ENCODE data around the gene MRGPRX2. TPM values are rescaled to one million over a fixed set of nuclear protein-coding genes. Genes with fewer than 3 reads are reported as not detected.
A peak's percentile ranks its signal among the peaks of the same experiment; 100 is the strongest.

MRGPRX2 gene
- total RNA-seq, 4 donors from 2014 or later, result not detected

GRCh38 chr11:19073454-19074415 is 13.2 kb upstream of the MRGPRX2 start:
- H3K9me3 ChIP-seq, result no peaks in the 10 kb centered on the region
- DNase-seq, result no peak

GRCh38 chr11:19072464-19072863 is 11.9 kb upstream of the MRGPRX2 start:
- H3K27ac ChIP-seq, result peak overlapping the region in 2 of 4 donors; percentile 45 to 48
- H3K27me3 ChIP-seq, result no peaks in the 10 kb centered on the region
- no peaks in the 10 kb centered on the region for H3K4me1 ChIP-seq
- H3K4me3 ChIP-seq, result no peak overlapping the region
- peak in 2 of 3 donors; percentile 70 to 81 for DNase-seq
- TF ChIP-seq POLR2A (IDR thresholded peaks at IDR 0.05) (no peak), CTCF (IDR thresholded peaks at IDR 0.05) (no peak)
- H3K36me3 ChIP-seq, result no peaks in the 10 kb centered on the region
- H3K9me3 ChIP-seq, result no peaks in the 10 kb centered on the region

More at GRCh38 chr11:19073454-19074415, 13.2 kb upstream of the MRGPRX2 start:
- no peak overlapping the region for H3K4me3 ChIP-seq
- TF ChIP-seq POLR2A (IDR thresholded peaks at IDR 0.05) (no peak), CTCF (IDR thresholded peaks at IDR 0.05) (no peak)
- peak overlapping the region in 2 of 4 donors; percentile 45 to 48 for H3K27ac ChIP-seq
- H3K27me3 ChIP-seq, result no peaks in the 10 kb centered on the region
- H3K4me1 ChIP-seq, result no peaks in the 10 kb centered on the region
- H3K36me3 ChIP-seq, result no peaks in the 10 kb centered on the region

GRCh38 chr11:19071255-19071654 is 10.7 kb upstream of the MRGPRX2 start:
- H3K4me3 ChIP-seq, result no peak overlapping the region
- no peaks in the 10 kb centered on the region for H3K36me3 ChIP-seq
- no peaks in the 10 kb centered on the region for H3K4me1 ChIP-seq
- H3K9me3 ChIP-seq, result no peaks in the 10 kb centered on the region
- TF ChIP-seq POLR2A (IDR thresholded peaks at IDR 0.05) (peak in 1 of 2 donors; percentile 15), CTCF (IDR thresholded peaks at IDR 0.05) (peak; percentile 28 to 100 (median 91))
- DNase-seq, result peak; percentile 37 to 81 (median 78)
- no peak overlapping the region for H3K27ac ChIP-seq
- no peaks in the 10 kb centered on the region for H3K27me3 ChIP-seq

- TF ChIP-seq POLR2A (IDR thresholded peaks at IDR 0.05) (no peak), CTCF (IDR thresholded peaks at IDR 0.05) (no peak)
- DNase-seq, result no peak
Observed at GRCh38 chr11:19059833-19060232, 684 bp downstream of the MRGPRX2 start.

GRCh38 chr11:19055905-19056304 is 4.6 kb downstream of the MRGPRX2 start:
- no peak overlapping the region for H3K27ac ChIP-seq
- H3K9me3 ChIP-seq, result no peaks in the 10 kb centered on the region
- H3K36me3 ChIP-seq, result no peaks in the 10 kb centered on the region
- no peak for TF ChIP-seq POLR2A (IDR thresholded peaks at IDR 0.05)
- no peaks in the 10 kb centered on the region for H3K4me1 ChIP-seq
- H3K4me3 ChIP-seq, result no peak overlapping the region
- H3K27me3 ChIP-seq, result no peaks in the 10 kb centered on the region
- no peak for DNase-seq

More at GRCh38 chr11:19059833-19060232, 684 bp downstream of the MRGPRX2 start:
- Histone ChIP-seq H3K27me3 (no peaks in the 10 kb centered on the region), H3K4me1 (no peaks in the 10 kb centered on the region), H3K9me3 (no peaks in the 10 kb centered on the region), H3K27ac (no peak overlapping the region), H3K4me3 (no peak overlapping the region), H3K36me3 (no peaks in the 10 kb centered on the region)

GRCh38 chr11:19055016-19055415 is 5.5 kb downstream of the MRGPRX2 start:
- H3K4me3 ChIP-seq, result no peak overlapping the region
- no peak for DNase-seq
- H3K27ac ChIP-seq, result no peak overlapping the region
- no peak for TF ChIP-seq CTCF (IDR thresholded peaks at IDR 0.05)
- no peak for TF ChIP-seq POLR2A (IDR thresholded peaks at IDR 0.05)
- no peaks in the 10 kb centered on the region for H3K27me3 ChIP-seq
- no peaks in the 10 kb centered on the region for H3K4me1 ChIP-seq
- H3K9me3 ChIP-seq, result no peaks in the 10 kb centered on the region
- no peaks in the 10 kb centered on the region for H3K36me3 ChIP-seq
